Measurements from ENCODE around the gene LRSAM1.

Gene LRSAM1

GRCh38 chr9:127421057-127421456 lies 30.3 kb upstream of the LRSAM1 start:
- H3K4me3 ChIP-seq (ENCODE audit: low read depth, low read length), result no peak overlapping the region
- TF ChIP-seq CTCF (conservative IDR thresholded peaks at IDR 0.05; ENCODE audit: low read depth, low read length), result no peak
- no peak for DNase-seq (ENCODE audit: low read depth)

DNA sequence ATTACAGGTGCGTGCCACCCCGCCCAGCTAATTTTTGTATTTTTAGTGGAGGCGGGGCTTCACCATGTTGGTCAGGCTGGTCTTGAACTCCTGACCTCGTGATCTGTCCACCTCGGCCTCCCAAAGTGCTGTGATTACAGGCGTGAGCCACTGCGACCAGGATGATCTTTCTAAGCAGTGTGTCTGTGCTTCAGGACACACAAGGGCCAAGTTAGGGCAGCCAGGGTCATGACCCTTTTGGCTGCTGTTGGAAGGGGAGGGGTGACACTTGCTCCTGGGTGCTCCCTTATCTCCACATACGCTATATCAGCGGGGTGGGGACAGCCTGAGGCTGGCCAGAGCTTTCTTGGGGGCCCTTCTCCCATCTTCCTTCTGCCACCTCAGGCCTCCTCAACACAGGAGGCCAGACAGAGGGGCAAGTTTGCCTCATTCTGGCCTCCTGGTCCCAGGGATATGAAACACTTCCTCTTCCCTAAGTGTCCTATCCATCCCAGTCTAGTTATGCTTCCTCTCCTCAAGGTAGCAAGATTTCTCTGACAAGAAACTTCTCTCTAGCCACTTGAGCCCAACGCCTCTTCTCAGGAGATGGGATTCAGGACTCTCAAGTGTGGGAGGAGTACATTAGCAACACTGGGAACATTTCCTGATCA lies 29.1 kb upstream of the LRSAM1 start:
- H3K4me3 ChIP-seq (ENCODE audit: low read depth, low read length), result no peak overlapping the region
- TF ChIP-seq CTCF (conservative IDR thresholded peaks at IDR 0.05; ENCODE audit: low read depth, low read length), result no peak
- no peak for DNase-seq (ENCODE audit: low read depth)

GRCh38 chr9:127422787-127423186 lies 28.5 kb upstream of the LRSAM1 start:
- no peak for DNase-seq (ENCODE audit: low read depth)
- H3K4me3 ChIP-seq (ENCODE audit: low read depth, low read length), result peak overlapping the region; percentile 82
- TF ChIP-seq CTCF (conservative IDR thresholded peaks at IDR 0.05; ENCODE audit: low read depth, low read length), result no peak

DNA sequence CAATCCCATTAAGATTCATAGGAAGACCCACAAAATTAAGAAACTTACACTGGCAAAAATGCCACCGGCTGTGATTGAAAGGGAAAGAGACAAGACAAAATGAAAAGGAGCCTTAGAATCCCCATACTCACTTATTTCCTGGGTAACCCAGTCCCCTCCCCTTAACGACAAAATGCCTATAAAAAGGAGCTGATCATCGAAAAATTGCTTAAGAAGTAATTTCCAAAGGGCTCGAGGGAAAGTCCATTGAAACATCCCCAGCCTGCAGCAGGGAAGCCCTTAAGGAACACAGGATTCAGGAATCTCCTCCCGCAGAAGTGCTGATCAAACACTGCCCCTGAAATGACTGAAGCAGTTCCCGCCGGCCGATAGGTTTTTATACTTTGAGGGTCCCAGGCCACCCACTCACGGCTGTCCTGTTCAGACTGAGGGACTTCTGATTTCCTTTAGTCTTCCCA lies 27.8 kb upstream of the LRSAM1 start:
- no peak for DNase-seq (ENCODE audit: low read depth)
- TF ChIP-seq CTCF (conservative IDR thresholded peaks at IDR 0.05; ENCODE audit: low read depth, low read length), result no peak

GRCh38 chr9:127423934-127424675 lies 27.2 kb upstream of the LRSAM1 start, which contains the start of gene ZNF79:
Gene ZNF79, plus strand, starts transcription at chr9:127424382. Its CDS starts 406 bp downstream, at chr9:127424788.
- H3K4me3 ChIP-seq (ENCODE audit: low read depth, low read length), result peak within 1 kb of the TSS; percentile 82
- DNase-seq (ENCODE audit: low read depth), result peak; percentile 95
- no peak for TF ChIP-seq CTCF (conservative IDR thresholded peaks at IDR 0.05; ENCODE audit: low read depth, low read length)

More for the DNA sequence above, 27.8 kb upstream of the LRSAM1 start:
- peak overlapping the region; percentile 82 for H3K4me3 ChIP-seq (ENCODE audit: low read depth, low read length)

DNA sequence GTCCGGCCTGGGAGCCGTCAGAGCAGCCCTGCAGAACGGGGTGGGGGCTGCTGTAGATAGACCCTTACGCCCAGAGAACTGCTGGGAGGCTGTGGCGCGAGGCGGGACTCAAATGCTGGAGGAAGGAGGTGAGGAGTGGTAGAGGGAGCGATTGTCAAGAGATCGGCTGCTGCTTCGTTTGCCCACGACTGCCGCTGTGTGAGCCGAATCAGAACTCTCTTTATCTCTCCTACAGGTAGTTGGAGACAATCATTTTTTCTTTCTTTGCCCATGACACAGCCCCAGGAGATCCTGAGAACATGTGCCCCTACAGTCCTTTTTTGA lies 26.7 kb upstream of the LRSAM1 start:
- peak overlapping the region; percentile 82 for H3K4me3 ChIP-seq (ENCODE audit: low read depth, low read length)
- no peak for TF ChIP-seq CTCF (conservative IDR thresholded peaks at IDR 0.05; ENCODE audit: low read depth, low read length)
- DNase-seq (ENCODE audit: low read depth), result peak; percentile 41

Data from choroid plexus epithelial cell (primary cell).